Stimulated activated CD4-positive, alpha-beta T cell treated with anti-CD3 and anti-CD28 coated beads, Interleukin-2, amount 100 ng/mL, for 48 hours (primary cell): ENCODE measurements around the gene CHST12.
A peak's percentile ranks its signal among the peaks of the same experiment; 100 is the strongest.
"Not testable (repeated sequence)": the region's sequence is repeated elsewhere in the genome, so short reads cannot be mapped to it uniquely, and the experiment has no call there.

ENCODE experiments used
- DNase-seq, 2 donors: peaks; one replicate each; pipeline ENCODE4 v3.0.0-alpha.2; 2020

The CHST12 gene

DNA sequence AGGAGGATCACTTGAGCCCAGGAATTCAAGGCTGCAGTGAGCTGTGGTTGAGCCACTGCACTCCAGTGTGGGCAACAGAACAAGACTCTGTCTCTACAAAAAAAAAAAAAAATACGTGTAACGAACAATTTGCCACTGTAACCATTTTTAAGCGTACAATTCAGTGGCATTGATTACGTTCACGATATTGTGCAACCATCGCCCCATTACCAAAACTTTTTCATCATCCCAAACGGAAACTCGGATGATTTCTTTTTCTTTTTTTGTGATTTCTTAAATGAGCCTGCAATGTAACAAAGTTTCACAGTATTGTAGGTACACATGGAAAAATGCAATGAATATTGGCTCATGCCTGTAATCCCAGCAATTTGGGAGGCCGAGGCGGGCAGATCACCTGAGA is 63.3 kb downstream of the CHST12 start:
- no peak for DNase-seq

DNA sequence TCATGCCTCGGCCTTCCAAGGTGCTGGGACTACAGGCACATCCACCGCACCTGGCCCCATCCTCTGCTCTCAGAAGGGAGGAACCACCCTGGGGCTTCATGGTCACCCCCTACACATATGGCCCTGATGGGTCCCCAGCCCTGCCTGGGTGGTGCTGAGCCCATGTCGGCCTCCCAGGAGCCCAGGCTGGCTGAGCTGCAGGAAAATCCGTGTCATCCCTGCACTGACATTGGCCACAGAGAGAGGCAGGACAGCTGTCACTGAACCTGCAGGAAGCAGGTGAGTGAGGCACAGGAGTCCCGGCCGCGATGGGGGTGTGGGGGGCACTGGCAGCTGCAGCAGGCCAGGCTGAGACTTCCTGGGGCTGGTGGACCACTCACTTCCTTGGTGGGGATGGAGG is 64.8 kb downstream of the CHST12 start:
- DNase-seq = no peak

DNA sequence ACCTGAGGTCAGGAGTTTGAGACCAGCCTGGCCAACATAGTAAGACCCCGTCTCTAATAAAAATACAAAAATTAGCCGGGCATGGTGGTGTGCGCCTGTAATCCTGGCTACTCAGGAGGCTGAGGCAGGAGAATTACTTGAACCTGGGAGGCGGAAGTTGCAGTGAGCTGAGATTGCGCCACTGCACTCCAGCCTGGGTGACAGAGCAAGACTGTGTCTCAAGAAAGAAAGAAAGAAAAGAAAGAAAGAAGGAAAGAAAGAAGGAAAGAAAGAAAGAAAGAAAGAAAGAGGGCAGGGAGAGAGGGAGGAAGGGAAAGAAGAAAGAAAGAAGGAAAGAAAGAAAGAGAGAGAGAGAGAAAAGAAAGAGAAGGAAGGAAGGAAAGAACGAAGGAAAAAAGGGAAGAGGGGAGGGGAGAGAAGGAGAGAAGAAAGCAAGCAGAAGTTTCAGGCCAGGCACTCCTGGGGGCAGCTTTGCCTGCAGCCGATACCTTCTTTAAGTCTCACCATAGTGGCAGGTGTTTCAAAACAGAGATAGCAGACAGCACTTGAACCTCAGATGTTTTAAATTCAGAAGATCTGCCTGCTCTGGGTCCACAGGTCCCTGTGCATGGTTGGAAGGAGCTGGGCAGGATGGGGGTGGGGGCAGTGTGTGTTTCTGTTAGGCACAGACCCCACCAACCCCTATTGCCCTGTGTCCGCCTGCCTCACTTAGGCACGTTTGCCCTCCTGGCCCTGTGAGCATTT is 66.2 kb downstream of the CHST12 start:
- DNase-seq = not testable (repeated sequence)

DNA sequence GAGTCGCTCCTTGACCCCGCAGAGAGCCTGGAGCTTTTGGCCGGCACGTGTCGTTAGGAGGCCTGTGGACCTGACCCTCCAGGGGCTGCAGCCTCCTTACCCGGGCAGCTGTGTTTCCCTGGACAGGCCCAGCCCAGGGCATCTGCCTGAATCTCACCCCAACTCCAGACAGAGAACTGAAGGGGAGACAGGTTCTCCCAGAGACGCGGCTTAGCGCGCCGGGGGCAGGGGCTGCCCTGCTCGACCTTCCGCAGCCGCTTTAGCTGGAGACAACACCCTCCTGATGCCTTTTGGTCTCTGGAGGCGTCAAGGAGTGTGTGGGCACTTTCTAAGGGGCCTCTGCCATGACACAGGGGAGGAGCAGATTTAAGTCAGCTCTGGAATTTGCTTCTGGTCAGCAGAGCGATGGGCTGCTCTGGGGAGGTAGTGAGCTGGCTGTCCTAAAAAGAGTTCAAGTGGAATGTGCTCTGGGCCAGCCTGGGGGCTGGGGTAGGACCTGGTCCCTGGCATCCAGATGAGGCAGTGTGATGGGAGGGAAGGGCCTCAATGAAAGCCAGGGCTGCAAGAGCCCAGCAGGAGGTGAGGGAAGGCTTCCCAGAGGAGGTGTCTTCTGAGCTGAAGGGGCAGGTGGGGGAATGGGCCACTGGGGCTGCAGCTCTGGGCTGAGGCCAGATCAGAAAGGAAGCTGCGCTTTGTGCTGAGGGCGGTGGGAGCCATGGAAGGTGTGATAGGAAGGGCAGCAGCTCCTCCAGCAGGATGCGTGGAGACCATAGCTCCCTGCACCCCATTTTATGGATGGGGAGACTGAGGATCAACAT is 67.0 kb downstream of the CHST12 start:
- no peak for DNase-seq

DNA sequence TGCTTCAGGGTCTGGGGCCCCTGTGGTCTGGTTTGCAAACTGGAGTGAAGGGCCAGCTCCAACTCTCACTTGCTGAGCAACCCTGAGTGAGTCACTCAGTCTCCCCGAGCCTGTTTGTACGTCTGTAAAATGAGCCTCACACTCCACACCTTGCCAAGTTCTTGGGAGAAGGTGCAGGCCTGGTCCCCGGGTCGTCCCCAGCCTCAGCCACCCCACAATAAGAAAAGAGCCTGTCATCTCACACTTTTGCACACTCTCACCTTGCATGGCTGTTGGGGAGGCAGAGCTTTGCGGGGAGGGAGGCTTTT is 67.6 kb downstream of the CHST12 start:
- no peak for DNase-seq

DNA sequence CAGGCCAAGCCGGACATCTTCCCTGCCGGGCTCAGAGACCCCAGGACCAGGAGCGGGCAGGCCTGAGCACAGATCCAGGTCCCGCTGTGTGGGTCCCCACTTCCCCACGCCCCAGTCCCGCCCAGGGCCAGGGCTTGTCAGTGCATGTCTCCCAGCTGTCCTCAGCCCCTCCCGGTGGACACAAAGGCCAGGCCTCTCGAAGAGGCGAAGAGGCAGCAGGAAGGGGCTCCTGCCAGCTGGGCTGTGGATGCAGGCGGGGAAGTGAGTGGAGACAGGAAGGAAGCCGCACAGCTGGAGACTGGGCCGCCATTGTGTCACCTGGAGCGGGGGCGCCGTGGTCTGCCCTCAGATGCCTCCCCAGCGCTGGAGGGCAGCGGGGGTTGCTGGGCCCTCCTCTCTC is 68.0 kb downstream of the CHST12 start:
- DNase-seq = no peak

DNA sequence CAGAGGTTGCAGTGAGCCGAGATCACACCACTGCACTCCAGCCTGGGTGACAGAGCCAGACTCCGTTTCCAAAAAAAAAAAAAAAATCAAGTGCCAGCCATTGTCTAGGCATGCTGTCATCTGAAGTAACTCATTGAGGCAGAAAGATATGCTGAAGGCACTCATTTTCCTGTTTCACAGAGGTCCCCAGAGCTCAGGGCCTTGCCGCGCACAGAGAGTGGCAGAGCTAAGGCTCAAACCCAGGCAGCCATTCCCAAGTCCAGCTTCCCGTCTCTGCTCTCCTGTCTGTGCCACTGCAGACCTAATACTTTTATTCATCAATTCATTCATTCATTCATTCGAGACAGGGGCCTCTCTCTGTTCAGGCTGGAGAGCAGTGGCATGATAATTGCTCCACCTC is 69.3 kb downstream of the CHST12 start:
- DNase-seq = no peak

DNA sequence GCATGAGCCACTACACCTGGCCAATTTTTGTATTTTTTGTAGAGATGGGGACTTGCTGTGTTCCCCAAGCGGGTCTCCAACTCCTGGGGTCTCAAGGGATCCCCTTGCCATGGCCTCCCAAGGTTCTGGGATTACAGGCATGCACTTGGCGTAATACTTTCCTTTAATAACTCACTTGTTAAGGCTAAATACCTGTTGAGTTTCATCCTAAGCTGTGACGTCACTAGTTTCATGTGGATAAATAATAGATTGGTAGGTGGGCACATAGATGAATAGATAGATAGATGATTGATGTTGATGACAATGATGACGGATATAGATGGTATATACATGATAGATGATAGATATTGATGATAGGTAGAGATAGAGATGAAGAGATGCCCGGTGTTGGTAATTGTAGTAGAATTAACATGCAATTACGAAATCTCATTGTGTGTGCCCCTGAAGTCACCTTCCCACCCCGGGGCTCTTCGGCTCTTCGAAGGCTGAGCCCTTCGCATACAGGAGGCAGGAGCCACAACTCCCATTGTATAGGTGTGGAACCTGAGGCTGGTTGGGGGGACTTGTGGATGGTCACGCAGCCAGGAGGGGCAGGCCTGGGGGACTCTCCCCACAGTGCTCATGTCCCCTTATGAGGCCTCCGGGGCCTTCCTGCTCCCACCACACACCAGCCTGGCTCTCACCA is 70.2 kb downstream of the CHST12 start:
- DNase-seq = no peak

DNA sequence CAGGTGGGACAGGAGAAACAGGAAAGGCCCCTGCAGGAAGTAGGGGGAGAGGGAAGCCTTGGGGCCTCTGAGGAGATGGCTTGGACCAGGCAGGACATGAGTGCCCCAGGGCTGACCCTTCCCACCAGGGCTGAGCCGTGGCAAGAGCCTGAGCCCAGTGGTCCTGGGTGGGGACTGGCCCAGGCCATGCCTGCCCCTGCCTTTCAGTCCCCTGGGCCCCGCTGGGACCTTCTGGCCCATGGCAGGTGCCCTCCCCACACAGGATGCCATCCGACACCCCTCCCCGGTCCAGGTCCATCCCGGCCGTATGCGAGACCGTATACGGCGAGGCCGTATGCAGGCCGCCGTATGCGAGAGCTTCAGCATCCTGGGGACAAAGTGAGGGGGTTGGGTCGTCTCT is 70.8 kb downstream of the CHST12 start:
- no peak for DNase-seq

DNA sequence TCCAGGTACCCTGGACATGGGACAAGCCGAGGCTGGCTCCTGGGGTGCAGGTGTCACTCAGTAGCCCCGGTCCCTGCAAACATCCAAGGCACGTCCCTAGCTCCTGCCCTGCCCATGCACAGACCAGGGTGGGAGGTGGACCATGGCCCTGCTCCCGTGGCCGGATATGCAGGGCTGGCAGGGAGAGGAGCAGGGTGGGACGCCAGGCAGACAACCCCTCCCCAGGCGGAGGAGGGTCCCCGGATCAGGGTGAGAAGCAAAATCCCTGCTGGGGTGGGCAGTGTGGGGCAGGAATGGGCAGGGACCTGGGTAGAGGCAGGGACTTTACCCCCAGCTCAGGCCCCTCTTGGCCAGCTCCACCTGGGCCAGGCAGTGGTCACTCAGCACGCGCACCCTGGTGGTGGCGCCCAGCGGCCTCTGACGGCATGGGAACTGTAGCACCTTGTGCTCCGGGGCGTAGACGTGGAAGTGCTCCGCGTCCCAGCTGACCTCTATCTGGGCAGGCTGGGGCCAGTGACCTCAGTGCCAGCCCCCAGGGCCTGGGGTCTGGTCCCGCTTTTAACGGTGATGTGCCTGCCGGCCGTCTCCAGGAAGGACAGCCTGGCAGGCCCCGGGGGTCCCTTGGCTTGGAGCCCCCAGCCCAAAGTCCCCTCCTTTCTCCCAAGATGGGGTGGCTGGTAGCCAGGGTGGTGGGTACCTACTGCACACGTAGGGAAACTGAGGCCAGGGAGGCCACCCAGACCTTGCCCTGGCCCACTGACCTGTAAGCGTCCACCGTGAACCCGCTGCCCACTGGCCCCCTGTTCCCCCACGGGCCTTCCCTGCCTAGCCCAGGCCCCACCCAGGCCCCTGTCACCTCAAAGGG is 71.6 kb downstream of the CHST12 start:
- no peak for DNase-seq

DNA sequence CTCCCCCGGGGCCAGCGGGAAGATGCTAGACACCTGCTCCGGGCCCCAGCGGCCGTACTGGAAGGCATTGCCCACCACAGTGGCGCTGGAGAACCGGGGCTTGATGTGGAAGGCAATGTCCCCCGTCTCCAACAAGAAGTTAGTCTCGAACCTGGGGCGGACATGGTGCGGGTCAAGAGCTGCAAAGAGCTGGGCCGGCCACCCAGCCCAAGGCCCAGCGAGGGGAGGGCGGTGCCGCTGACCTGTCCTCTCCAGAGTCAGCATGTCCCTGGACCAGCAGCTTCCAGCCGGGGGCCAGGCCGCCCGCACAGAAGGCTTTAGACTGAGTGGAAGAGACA is 72.2 kb downstream of the CHST12 start:
- DNase-seq = no peak

DNA sequence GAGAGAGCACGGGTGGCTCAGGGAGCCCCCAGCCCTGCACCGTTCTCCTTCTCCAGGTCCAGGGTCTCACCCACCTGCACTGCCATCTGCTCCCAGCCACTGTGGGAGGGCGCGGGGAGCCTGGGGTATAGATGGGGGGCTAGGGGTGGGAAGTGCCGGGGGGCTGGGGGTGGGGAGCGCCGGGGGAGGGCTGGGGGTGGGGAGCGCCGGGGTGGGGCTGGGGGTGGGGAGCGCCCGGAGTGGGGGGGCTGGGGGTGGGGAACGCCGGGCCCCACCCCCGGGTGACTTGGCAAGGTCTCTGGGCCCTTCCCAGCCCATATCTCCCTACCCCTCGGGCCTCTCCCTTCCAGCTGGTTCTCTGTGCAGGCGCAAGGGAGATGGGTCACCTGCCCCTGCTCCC is 72.9 kb downstream of the CHST12 start, which contains the start of gene GRIFIN:
Gene GRIFIN, minus strand, starts transcription at position 101 of the 400 bp plus-strand sequence. Its CDS starts 15 bp downstream, at position 86.
- no peak for DNase-seq

DNA sequence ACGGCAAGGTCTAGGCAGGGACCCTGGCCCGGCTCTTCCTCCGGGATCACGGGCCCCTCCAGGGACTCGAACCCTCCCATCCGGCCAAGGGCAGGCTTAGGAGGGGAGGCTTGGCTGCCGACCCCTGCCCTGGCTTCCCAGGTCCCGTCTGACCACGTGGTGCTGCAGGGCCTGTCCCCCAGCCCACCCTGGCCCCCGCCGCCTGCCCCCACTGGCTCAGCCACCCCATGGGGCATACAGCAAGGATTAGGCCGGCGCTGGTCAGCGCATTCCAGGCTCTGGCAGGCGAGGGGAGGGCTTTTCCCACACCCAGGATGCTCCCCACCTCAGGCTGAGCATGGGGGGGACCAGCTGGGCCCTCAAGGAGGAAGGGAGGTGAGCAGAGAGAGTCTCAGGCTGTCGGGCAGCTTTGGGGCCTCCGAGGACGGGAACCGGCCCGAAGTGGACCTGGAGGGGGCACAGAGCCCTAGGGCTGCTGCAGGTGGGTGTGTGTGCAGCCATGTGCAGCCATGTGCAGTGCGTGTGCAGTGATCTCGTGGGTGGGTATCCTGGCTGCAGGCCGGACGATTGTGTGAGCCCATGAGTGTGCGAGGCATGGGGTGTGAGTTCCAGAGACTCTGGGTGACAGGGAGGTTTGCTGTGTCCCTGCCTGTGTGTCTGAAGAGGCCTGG is 73.5 kb downstream of the CHST12 start:
- no peak for DNase-seq

DNA sequence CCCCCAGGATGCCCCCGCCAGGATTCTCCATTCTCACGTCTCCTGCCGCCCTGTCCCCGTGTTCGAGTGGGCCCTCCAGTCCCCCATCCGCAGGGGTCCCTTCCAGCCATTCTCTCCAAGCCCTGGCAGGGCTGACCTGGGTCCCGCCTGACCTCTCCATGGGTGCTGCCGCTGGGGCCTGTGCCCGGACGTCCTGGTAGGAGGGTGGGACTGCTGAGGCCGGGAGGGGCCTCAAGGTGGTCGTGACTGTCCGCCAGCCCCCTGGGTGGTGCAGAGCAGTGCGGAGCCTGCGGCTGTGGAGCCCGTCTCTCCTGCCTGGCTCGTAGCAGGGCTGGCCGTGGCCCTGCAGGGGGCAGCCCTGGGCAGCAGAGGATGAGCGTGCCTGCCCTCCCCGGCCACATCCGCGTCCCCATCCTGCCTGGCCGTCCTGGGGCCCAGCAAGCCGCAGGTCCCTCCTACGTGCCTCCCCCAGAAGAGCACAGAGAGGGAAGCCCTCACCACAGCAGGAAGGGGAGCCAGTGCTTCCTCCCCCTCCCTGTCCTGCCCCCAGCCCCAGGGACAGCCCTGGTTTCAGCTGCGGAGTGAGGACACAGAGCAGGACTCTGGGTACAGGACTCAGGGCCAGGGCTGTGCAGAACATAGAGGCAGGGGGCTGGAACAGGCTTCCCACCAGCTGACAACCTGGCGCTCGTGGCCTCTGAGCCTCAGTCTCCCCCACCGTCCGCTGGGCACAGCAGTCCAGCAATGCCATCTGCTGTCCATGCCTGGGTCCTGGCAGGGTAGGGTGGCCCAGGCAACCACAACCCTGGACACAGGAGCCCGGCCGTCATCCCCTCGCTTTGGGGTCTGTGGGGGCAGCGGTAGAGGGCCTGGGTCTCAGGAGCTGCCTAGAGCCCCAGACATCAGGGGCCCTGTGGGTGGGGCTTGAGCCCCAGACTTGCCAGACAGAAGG is 74.3 kb downstream of the CHST12 start:
- peak; percentile 47 to 60 for DNase-seq

DNA sequence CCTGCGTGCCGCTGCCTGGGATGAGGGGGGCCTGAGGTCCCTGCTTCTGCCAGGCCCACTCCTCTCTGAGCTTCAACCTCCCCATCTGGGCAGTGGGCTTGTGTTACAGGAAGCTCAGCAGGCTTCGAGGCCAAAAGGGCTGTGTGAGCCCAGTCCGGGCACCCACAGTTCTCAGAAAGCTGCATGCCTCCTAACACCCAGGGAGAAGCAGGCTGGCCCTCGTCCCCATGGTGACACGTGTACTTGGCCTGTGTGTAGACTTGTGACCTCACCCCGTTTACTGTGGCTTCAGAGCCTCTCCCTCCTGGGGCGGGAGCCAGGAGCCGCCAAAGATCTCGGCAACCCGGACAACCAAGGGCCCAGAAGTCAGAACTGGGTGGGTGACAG is 75.0 kb downstream of the CHST12 start:
- no peak for DNase-seq

DNA sequence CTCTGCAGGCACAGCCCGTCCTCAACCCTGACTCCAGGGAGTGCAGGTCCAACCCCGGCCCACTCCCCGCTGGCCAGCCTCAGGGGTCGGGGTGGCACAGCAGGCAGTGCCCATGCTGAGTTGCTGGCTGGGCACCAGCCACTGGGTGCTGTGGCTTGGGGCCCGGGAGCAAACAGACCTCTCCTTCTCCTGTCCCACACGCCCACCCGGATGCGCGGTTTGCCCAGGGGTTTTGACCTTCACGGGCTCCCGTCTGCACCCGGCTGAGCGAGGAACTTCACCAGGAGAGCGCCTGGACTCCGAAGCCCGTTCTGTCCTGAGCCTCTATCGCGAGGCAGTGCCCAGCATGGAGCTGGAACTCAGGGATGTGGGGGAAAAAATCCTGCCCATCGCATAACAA is 75.4 kb downstream of the CHST12 start:
- no peak for DNase-seq

DNA sequence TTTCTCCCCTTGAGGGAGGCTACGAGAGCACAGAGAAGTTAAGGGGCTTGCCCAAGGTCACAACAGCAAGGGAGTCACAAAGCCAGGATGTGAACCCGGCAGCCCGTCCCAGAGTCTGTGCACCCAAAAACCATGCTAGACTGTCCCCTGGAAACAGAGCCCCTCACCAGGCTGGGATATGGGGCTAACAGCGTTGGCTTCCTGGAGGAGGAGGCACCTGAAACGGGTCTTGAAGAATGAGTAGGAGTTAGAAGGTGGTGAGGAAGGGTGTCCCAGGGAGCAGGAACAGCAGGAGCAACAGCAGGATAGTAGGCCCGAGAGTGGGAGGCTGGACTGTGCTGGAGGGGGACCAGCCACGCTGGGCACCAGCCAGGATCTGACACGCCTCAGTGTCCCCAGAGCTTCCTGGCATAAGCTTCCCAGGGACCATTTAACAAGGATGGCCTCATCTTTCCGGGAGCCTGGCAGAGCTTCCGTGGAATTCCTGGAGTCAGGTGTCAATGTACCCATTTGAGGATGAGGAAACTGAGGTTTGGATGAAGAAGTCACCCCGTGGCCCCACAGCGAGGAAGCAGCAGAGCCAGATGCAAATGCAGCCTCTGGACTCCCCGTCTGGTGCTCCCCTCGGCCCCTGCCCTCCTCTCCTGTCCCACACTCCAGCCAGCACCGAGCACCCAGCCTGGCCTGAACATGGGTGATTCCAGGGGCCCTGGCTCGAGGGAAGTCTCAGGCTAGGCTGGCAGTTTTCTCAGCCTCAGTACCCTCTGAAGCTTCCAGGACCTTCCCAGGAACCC is 76.1 kb downstream of the CHST12 start:
- DNase-seq = no peak

DNA sequence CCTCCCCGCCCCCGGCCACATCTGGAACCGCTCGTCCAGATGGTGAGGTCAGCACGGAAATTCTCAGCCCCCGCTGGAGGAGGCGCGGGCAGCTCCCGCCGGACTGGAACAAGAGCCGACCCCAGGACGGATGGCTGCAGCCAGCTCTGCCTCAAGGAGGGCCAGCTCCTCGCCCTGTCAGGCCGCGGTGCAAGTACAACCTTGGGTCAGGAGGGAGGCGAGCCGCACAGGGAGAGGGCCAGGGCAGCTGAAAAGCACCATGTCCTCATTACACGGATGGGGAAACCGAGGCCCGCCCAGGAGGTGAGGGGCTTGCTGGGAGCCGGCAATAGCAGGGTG is 76.6 kb downstream of the CHST12 start:
- no peak for DNase-seq

DNA sequence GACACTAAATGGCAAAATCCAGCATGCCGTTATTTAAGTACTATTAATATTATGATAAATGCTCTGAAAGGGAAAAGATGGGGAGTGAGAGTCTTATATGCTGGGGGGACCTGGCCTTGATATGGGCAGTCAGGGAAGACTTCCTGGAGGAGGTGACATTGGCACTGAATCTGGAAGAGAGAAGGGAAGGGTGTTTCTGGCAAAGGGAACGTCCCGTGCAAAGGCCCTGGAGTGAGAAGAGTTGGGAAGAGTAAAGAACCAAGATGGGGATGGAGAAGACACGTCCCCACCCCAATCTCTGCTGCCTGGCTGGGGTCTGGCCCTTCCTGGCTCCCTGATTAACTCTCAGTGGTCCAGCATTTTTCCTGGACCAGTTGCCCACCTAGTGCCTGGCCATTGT is 77.8 kb downstream of the CHST12 start:
- no peak for DNase-seq

DNA sequence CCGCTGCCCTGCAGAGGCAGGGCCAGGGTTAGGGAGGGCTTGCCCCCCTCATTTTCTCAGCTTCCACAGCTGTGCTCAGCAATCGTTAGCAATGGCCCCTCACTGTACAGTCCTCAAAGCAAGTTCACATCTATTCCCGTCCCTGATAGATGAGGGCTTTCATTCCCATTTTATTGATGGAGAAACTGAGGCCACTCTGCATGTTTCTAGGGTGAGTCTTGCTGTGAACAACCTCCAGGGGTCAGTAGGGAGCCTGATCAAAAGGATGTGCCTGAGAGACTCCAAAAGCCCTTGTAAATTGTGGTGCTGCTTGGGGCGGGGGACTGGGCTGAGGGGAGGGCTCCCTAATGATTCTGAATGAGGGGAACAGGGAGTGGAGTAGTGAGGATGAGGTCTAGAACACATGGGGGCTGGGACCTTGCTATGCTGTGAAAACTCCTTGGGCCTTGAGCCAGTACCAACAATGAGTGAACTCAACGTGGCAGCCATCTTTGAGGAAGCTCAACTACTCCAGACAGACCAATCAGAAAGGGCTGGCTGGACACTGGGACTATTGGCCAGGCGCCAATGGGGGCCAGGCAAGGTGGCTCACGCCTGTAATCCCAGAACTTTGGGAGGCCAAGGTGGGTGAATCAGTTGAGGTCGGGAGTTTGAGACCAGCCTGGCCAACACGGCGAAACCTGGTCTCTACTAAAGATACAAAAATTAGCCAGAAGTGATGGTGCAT is 79.5 kb downstream of the CHST12 start:
- DNase-seq = no peak
